KG1 (cell line): ENCODE results near the gene CSNK1G2.

Source experiments
- DNase-seq: peaks from one replicate; lab custom pipeline; 2025; lab: John Stamatoyannopoulos, UW

CSNK1G2 gene

DNA sequence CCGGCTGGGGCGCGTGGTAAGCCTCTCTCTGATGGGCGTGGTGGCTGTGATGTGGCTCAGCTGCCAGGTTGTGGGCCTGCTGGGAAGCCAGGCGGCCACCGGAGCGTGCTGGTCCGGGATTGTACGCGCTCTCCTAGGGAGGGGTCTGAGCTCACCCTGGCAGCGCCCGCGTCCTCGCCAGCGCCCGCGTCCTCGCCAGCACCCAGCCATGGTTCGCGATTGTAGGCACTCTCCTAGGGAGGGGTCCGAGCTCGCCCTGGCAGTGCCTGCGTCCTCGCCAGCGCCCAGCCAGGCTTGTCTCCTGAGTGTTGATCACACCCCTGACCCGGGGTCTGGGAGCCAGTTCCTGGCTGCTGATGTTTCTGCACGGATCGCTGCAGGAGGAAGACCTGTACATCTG, 22.0 kb upstream of the CSNK1G2 start:
- no peak for DNase-seq

DNA sequence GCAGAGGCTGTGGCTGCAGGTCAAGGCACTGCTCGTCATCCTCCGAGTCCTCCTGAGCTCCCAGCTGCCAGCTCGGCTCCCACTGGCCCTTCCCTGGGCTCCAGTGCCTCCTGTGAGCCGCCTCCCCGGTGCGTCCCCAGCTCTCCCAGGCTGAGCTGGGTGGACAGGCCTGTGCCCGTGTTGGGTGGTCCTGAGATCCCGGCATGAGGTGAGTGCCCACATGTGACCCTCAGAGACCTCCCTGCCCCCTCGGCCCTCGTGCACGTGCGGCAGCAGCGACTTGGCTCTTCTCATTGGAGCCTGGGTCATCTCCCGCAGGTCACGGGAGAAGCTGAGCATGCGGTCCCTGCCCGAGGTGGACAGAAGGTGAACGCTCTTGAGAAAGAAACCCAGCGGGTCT, 20.3 kb upstream of the CSNK1G2 start:
- no peak for DNase-seq

GRCh38 chr19:1921326-1921725, 19.6 kb upstream of the CSNK1G2 start:
- no peak for DNase-seq

GRCh38 chr19:1921825-1922224, 19.1 kb upstream of the CSNK1G2 start:
- no peak for DNase-seq

DNA sequence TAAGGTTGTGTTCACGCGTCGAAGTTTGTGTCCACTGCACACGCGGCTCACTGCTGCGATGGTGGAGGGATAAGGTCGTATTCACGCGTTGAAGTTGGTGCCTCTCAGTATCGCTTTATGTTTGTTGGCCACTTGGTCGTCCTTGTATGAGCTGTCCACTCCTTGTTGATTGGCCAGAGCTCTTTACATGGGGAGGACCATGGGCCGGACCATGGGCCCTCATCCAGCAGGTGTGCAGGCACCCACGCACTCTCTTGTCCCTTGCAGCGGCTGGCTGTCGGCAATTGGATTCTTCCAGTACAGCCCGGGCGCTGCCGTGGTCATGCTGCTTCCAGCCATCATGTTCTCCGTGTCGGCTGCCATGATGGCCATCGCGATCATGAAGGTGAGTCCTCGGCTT, 18.2 kb upstream of the CSNK1G2 start:
- DNase-seq, result no peak

DNA sequence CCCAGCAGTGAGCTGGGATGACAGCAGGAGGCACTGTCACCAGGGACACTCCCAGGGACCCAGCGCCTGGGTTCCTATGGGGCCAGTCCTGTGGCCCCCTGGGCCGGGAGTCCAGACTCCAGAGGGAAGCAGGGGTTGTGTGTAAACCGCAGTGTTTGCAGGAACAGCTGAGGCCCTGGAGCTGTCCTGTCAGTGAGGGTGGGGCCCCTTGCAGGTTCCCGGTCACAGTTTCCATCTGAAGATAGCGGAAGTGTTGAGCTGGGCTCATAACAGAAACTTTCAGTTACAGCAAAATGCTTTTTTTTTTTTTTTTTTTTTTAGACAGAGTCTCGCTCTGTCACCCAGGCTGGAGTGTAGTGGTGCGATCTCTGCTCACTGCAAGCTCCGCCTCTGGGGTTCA, 17.7 kb upstream of the CSNK1G2 start:
- no peak for DNase-seq

- DNase-seq, result no peak
These were observed 16.5 kb upstream of the CSNK1G2 start for GRCh38 chr19:1924320-1924961.

DNA sequence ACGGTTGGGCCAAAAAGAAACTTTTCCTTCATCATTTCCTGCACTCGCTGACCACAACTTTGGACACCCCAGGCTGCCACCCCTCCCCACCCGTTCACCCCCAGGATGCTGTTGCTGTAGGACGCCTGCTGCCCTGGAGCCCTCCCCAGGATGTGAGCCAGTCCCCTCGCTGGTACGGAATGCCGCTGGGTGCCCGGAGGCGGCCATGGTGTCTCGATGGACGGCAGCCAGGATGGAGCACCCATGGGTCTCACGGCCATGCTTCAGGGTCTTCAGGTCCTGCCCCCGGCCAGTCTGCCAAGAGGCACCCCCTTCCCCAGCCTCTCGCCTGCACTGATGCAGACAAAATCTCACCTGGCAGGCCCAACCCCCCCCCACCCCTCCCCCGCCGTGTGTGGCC, 15.4 kb upstream of the CSNK1G2 start:
- no peak for DNase-seq

- peak; percentile 61 for DNase-seq
These were observed 11.8 kb upstream of the CSNK1G2 start for GRCh38 chr19:1929021-1929742.

DNA sequence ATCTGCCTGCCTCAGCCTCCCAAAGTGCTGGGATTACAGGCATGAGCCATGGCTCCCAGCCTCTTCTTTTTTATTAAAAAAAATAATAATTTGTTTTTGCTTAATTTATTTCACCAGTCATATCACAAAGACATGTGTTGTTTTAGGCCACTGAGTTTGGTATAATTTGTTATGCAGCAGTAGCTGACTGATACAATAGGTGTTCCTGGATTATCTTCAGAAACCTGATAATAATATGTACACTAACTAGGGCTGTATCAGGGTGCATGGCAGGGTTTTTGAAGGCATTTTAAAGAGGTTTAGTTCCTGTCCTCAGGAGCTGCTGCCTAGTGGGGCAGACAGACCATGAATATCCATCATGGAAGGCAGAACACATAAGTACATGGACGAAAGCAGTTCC, 9.5 kb upstream of the CSNK1G2 start:
- DNase-seq, result no peak

GRCh38 chr19:1932395-1932794, 8.6 kb upstream of the CSNK1G2 start:
- DNase-seq, result no peak

DNA sequence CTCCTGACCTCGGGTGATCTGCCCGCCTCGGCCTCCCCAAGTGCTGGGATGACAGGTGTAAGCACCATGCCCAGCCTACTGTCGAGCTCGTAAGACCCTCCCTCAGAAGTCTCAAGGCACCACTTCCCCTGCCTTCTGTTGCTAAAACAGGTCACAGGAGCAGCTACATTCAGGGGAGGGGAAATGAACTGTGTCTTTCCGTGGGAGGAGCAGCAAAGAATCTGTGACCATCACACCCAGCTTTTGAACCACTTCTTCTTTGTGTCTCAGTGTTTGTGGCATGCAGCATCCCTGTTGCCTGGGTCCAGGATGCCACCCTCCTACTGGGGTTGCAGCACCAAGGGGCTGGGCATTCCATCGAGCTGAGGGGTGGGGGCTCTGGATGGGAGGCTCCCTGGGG, 7.7 kb upstream of the CSNK1G2 start:
- DNase-seq, result no peak

DNA sequence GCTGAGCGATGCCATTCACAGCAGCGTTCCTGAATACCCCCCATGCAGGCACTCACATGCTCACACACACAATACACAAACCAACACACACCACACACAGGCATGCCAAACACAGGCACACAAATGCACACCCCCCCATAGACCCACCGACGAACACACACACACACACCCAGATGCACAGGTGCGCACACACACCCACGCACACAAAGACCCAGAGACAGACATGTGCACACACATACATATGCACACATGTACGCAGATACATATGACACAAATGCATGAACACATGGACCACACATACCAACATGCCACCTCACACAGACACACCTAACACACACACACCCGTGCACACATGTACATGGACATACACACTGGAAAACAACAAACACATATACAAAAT, 7.0 kb upstream of the CSNK1G2 start:
- DNase-seq, result no peak

- no peak for DNase-seq
These were observed 5.3 kb upstream of the CSNK1G2 start for GRCh38 chr19:1935484-1936208.

- no peak for DNase-seq
These were observed 4.5 kb upstream of the CSNK1G2 start for GRCh38 chr19:1936430-1936829.

- no peak for DNase-seq
These were observed 3.9 kb upstream of the CSNK1G2 start for GRCh38 chr19:1936916-1937610.

DNA sequence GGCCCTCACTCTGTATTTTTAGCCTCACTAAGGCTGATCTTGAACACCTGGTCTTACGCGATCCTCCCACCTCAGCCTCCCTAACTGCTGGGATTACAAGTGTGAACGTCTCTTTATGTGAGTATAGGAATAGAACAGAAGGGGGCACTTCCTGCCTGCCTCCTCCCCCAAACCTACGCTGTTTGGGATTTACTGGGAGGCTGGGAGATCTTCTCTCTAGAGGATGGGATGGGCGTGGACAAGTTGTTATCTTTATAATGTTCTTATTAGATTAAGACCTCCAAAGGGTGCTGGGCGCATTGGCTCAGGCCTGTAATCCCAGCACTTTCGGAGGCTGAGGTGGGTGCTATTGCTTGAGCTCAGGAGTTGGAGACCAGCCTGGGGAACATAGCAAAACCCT, 2.9 kb upstream of the CSNK1G2 start:
- no peak for DNase-seq

DNA sequence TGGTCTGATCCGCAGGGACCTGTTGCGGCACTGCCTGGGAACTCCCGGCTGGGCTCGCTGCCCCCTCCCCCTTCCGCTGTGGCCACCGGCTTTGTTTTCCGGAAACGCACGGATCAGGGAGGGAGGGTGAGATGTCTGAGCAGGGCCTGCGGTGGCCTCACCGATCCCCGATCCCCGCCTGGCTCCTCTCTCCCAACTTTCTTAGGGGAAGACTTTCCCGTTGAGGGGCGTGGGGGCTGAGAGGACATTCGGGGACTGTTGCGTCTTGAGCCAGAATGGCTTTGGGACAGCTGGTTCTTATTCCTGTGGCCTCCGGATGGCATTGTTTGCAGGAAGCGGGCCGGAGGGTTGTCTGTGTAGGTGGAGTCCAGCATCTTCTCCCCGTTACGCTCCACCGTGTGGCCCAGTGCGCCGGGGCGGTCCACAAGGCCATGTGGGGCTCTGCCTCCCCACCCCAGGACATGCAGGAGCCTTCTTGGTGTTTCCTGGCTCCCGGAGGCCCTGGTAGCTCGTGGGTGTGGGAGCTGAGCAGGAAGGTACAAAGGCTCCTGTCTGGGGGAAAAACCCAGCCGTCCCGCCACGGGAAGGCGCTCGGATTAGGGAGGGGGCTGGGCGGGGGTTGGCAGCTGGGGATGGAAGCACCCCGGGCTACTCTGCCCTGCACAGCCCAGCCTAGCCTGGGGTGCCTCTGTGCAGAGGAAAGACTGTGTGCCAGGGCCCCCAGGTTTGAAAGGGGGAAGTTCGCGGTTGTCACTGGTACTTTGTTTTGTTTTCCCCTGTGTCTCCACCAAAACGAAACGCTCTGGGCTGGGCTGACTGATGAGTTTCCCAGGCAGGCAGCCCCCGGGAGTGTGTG, 1.3 kb downstream of the CSNK1G2 start:
- DNase-seq, result peak; percentile 31

DNA sequence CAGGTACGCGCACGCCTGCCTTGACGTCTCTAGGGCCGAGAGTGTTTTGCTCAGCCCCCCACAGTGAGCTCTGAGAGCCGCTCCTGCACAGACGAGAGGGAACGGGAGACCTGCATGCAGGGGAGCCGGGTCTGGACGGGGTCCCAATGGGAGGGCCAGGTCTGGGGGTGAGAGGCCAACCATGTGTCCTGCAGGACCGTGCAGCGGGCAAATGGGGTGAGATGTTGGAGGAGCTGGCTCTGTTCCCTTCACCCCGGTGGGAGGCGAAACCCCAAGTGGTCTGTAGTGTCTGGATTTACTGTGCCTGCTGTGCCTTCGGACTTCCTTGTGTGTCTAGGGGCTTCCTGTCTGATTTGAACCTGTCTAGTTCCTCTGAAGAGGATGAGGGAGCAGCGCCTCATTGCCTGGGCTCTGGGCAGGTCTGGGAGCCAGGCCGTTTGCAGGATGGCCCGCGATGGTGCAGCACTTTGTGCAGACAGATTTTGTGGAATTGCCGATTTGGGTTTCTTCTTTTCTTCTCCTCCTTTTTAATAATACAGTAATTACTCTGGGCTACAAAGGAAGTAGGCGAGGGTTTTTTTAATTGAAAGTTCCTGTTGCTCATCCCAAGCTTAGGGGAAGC, 2.1 kb downstream of the CSNK1G2 start:
- DNase-seq, result peak; percentile 12

DNA sequence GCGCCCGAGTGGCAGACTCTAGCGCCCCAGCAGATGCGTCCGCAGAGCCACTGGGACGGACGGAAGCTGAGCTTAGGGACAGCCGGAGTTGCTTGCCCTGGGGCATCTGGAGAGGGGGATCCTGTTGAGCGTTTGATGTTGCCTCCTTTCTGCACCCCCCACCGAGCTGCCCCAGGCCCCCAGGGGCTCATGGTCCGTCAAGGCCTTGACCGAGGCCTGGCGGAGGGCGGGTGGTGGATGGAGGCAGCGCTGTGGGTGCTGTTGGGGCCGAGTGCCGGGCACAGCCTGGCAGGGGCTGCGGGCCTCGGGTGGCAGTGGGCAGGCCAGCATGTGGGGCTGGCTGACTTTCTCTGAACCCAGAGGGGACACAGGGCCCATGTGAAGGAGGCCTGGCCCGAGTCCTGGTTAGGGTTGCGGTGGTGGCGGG, 2.7 kb downstream of the CSNK1G2 start:
- DNase-seq, result no peak
